ENCODE measurements around the gene FOXP1.
"Not testable (repeated sequence)": the region's sequence is repeated elsewhere in the genome, so short reads cannot be mapped to it uniquely, and the experiment has no call there.

FOXP1 gene

DNA sequence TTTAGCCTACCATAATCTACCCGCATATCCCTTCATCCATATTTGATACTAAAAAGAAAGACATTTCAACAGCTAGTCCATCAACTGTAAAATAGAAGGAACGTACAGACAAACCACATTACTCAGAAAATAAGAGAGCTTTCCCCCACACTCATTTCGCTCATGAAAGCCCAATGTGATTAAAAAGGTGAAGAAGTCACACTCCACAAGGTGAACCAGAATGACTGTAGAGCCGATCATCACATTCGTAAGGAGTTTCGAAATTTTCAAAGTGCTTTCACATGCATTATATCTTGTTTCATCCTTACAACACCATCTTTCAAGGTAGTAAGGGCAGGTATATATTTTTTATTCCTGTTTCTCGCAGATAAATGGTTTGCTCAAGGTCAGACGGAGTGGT lies 225.3 kb downstream of the FOXP1 start:
- DNase-seq: no peak

DNA sequence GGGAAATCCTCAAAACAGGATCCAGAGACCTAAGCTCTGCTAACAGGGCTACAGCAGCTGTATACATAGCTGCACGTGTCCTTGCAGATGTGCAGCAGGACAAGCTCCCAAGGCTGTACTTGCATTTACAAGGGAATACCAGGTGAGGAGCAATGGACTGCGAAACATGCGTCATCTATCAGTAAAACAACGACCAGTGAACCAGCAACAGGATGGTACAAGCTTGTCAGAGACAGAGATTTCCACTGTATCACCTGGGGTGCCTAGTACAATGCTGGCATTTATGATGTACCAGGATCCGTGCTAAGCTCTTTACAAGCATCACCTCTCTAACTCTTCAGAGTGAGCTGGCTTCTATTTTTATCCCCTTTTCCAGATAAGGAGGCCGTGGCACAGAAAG lies 227.3 kb downstream of the FOXP1 start:
- DNase-seq: no peak

DNA sequence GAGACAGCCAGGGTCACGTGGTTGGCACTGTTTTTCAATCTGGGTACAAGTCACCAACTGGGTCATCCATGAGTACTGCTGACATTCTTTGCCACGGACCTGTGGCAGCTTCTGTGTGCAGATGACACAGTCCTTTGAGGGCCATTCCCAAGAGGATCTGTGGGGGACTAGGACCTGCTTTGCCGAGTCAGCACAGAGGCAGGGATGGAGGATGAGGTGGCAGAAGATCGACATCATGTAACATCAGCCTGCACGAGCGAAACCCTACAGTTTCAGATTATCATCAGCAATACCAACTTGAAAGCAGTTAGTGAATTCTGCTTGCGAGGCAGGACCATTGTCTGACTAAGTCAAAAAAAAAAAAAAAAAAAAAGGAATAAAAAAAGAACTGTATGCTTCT lies 227.7 kb downstream of the FOXP1 start:
- DNase-seq: no peak

GRCh38 chr3:71355037-71355436 lies 228.5 kb downstream of the FOXP1 start:
- no peak for DNase-seq

DNA sequence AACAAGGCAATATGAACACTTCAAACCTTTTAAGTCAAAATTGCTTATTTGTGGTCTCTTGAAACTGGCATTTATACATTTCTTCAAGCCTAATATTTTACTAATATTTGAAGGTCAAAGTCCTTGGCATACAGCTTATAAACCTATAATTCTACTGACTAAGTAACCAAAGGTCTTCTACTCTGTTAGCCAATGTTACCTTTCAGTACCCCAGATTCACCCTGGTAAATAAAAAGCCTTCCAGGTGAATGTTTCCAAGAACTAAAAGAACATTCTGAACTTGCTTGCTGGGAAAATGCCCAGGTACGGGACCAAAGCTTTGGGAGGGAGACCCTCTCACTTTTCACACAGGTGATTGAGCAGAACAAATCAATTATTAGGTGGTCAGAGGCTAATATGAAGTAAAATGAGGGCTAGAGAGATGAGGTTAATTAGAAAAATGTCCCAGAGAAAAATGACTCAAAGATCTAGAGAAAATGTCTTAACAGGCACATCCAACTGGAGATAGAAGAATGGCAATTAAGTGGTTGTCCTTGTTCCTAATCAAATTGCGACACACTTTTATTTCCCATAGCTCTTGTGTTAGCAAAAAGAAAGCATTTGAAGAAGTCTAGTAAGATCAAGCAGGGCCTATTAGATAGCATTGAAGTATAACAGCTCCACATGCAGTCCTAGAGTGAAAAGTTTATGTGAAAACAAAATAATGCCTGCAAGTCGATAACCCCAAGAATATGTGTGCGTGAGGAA lies 232.0 kb downstream of the FOXP1 start:
- DNase-seq: no peak

DNA sequence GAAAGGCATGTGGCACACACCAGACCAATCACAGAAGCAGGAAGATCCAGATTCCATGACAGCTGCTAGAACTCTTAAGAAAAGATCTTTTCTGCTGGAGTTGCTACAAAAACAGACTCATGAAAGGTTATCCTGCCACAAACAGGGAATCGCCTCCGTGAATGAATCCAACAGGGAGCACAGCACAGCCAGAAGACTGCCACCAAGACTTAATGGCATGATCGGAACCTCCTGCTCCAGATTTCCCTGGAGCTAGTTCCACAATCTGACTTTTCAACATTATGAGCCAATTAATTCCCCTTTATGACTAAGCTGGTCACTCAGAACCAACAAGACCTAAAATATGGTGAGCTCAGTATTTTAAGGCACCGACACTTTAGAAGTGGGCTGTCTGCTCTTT lies 232.5 kb downstream of the FOXP1 start:
- DNase-seq: no peak

- no peak for DNase-seq
Measured at GRCh38 chr3:71348831-71349230, 234.7 kb downstream of the FOXP1 start.

GRCh38 chr3:71348001-71348632 lies 235.4 kb downstream of the FOXP1 start:
- no peak for DNase-seq

DNA sequence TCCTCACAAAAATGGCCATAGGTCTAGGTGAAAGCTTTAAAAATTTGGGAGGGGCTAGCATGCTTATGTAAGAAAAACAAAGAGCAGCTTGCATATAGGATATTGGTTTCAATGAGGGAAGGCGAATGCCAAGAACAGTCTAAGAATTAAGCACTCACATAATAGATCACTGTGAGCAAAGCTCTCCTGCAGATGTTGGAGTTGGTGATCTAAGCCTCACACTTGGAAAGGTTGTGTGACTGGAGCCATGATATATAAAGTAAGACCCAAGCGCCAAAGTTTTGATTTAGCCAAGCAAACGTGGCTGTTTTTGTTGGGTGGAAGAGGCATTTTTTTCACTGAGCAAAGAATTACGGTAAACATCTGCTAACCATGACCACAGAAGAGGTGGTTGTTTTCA lies 237.5 kb downstream of the FOXP1 start:
- DNase-seq: no peak

DNA sequence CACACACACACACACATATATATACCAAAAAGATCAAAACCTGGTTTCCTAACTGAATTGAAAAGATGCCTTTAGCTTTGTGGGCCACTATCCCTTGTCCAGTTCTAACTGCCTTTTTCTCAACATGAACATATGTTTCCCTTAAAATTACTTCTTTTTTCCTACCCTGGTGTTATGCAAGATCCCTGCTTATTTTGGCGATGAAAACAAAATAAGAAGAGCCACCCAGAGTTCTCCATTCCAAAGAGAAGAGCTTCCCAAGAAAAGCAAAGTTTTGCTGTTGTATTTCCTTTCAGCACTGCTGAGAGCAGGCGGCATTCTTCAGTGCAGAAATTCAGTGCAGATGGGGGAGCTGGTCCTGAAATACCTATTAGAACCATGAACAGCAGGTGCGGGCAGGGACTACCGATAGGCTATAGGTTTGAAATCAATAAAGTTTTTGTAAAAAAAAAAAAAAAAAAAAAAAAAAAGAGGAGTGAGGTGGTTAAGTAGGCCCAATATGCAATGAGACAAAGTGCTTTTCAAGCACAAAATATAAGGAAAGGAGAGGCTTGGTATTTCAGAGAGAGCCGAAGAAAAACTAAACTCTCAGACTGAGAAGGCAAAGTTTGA lies 238.0 kb downstream of the FOXP1 start:
- no peak for DNase-seq

DNA sequence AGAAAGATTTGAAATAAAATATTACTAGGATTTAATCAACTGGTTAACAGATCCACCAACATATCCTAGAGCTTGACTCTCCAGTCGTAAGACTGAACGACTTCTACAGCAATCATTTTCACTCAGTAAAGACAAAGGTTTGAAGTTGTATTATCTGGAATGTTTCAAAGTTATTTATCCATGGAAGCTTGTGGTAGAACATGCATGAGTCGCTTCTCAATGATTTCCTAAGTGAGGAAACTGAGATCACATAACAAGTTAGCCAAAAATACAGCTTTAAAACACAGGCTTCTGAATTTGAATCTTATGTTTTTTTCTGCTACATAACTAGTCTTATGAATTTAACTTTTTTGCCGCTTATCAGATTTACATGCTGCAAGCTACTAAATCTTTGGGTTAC lies 241.8 kb downstream of the FOXP1 start:
- DNase-seq: no peak

GRCh38 chr3:71339049-71339448 lies 244.5 kb downstream of the FOXP1 start:
- DNase-seq: no peak

GRCh38 chr3:71332813-71333212 lies 250.7 kb downstream of the FOXP1 start:
- no peak for DNase-seq

DNA sequence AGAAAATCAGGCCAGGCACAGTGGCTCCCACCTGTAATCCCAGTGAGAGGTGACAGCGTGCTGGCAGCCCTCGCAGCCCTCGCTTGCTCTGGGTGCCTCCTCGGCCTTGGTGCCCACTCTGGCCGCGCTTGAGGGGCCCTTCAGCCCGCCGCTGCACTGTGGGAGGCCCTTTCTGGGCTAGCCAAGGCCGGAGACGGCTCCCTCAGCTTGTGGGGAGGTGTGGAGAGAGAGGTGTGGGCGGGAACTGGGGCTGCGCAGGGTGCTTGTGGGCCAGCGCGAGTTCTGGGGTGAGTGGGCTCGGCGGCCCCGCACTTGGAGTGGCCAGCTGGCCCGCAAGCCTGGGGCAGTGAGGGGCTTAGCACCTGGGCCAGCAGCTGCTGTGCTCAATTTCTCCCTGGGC lies 252.6 kb downstream of the FOXP1 start:
- DNase-seq: no peak

GRCh38 chr3:71330505-71330904 lies 253.0 kb downstream of the FOXP1 start:
- no peak for DNase-seq

- no peak for DNase-seq
Measured at GRCh38 chr3:71329817-71330216, 253.7 kb downstream of the FOXP1 start.

DNA sequence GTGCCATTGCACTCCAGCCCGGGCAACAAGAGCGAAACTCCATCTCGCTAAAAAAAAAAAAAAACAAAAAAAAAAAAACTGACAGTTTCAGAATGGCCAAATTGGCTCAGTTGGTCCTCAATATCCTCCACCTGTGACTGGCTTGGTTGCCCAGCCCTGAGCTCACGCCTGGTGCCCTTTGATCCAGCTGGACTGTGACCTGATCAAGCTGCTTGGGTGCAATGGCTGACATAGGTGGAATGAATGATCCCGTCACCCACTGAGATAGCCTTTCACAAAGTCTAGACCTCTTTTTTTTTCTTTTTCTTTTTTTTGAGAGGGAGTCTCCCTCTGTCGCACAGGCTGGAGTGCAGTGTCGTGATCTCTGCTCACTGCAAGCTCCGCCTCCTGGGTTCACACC lies 254.6 kb downstream of the FOXP1 start:
- no peak for DNase-seq

GRCh38 chr3:71327936-71328335 lies 255.6 kb downstream of the FOXP1 start:
- no peak for DNase-seq

DNA sequence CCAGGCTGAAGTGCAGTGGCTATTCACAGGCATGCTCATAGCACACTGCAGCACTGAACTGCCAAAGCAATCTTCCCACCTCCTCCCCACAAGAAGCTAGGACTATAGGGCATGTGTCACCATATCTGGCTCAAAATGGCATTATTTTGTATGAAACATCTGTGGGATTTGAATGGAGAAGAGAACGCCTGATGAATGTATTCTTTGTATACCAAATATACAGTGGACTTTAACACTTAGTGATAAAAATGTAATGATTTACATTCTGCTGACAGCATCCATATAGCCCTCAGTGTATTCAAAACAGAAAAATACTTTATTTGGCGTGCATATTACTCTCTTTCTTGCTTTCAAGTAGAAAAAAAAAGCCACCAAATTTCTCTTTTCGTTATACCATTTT lies 257.8 kb downstream of the FOXP1 start:
- no peak for DNase-seq

DNA sequence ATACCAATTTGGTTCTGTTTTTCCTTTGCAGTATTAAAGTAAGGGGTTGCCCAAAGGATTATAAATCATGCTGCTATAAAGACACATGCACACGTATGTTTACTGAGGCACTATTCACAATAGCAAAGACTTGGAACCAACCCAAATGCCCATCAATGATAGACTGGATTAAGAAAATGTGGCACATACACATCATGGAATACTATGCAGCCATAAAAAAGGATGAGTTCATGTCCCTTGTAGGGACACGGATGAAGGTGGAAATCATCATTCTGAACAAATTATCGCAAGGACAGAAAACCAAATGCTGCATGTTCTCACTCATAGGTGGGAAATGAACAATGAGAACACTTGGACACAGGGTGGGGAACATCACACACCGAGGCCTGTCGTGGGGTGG lies 259.3 kb downstream of the FOXP1 start:
- DNase-seq: not testable (repeated sequence)

DNA sequence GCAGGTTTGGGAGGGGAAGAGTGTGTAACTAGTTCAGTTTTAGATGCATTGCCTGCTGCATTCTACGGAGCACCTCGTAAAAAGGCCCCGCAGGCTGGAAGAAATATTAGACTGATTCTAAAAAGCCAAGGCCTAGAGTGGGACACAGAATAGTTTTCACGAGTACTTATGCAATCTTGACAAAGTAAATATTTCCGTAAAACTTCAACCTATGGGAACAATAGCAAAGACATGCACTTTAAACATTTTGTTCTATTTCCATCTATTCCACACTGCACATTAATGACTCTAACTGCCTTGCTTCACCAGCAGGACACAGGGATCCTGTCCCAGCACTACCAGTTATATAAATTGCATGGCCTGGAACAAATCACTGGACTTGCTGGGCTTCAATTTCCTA lies 260.0 kb downstream of the FOXP1 start:
- DNase-seq: no peak

DNA sequence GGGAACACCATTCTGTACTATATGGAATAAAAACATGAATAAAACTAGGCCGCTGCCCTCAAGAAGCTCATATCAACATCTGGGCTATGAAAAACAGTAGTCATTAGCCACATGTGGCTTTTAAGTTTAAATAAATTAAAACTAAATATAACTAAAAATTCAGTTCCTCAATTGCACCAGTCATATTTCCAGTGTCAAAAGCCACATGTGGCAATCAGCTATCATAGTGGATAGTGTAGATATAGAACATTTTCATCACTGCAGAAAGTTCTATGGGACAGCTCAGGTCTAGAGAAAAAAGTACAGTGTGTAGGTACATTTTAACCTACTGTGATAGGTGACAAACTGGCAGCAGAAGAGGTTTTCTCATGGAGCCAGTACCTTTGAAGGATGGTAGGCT lies 261.4 kb downstream of the FOXP1 start:
- no peak for DNase-seq

- DNase-seq: no peak
Measured at GRCh38 chr3:71319771-71320170, 263.8 kb downstream of the FOXP1 start.

DNA sequence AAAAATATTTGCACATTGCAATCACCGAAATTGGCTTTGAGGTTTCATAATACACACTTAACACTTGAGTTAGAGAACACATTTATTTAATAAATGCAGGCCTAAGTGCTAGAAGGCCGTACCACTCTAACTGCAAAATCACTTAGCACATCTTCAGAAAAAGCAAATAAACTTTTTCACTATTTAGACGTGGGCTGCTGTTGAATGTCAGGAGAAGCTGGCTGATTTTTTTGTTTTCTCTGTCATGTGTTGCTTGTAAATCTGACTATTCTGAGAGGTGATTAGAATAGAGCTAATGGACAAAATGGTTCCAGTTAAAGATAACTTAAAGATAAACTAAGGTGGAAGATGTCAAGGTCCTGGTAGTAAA lies 265.1 kb downstream of the FOXP1 start:
- DNase-seq: no peak
